ENCODE data around the gene EIPR1.

- TF ChIP-seq CTCF (conservative IDR thresholded peaks at IDR 0.05; ENCODE audit: low read depth, low read length) (no peak), RCOR1 (IDR thresholded peaks at IDR 0.05; ENCODE audit: insufficient replicate concordance, low read length) (no peak), POLR2A (IDR thresholded peaks at IDR 0.05; ENCODE audit: low read depth, low read length) (no peak), USF2 (IDR thresholded peaks at IDR 0.05; ENCODE audit: low read depth, low read length) (no peak), MXI1 (IDR thresholded peaks at IDR 0.05; ENCODE audit: borderline replicate concordance, low read depth, low read length) (no peak), CHD1 (IDR thresholded peaks at IDR 0.05; ENCODE audit: low read depth, low read length) (no peak), SMC3 (IDR thresholded peaks at IDR 0.05; ENCODE audit: low read depth, low read length) (no peak), MAFK (IDR thresholded peaks at IDR 0.05; ENCODE audit: low read depth, low read length) (no peak), MAZ (IDR thresholded peaks at IDR 0.05; ENCODE audit: borderline replicate concordance, low read depth, low read length) (no peak), CEBPB (IDR thresholded peaks at IDR 0.05; ENCODE audit: low read depth, low read length) (no peak), BHLHE40 (IDR thresholded peaks at IDR 0.05; ENCODE audit: low read depth, low read length) (no peak), FOS (IDR thresholded peaks at IDR 0.05; ENCODE audit: low read depth, low read length) (no peak), RAD21 (IDR thresholded peaks at IDR 0.05; ENCODE audit: low read length) (no peak)
These were observed 31.2 kb upstream of the EIPR1 start for GRCh38 chr2:3408781-3409180.

Data from IMR-90 (cell line).